ENCODE data around the gene IGF2R. TPM values are rescaled to one million over a fixed set of nuclear protein-coding genes. Genes with fewer than 3 reads are reported as not detected.

The IGF2R gene
- total RNA-seq, 1 experiment from 2014 or later = 75.3 TPM

- TF ChIP-seq CTCF (IDR thresholded peaks at IDR 0.05) (no peak), ZNF281 (CRISPR knock-in tag; IDR thresholded peaks at IDR 0.05) (no peak)
Measured at GRCh38 chr6:159960485-159960884, 8.4 kb upstream of the IGF2R start (continued).

- no peak for DNase-seq (ENCODE audit: low spot score)
- ChIA-PET CTCF (no interaction called here), POLR2A (no interaction called here)
- Mint-ChIP-seq H3K27me3 (ENCODE audit: low read depth) (peaks cover 61% of the 10 kb centered on the region), H3K9me3 (peaks cover 3% of the 10 kb centered on the region; the same call in 1 of the 2 replicates), H3K36me3 (no peaks in the 10 kb centered on the region), H3K27ac (no peak overlapping the region), H3K4me3 (no peak overlapping the region), H3K4me1 (no peaks in the 10 kb centered on the region)
- ATAC-seq = no peak
- TF ChIP-seq ZMAT4 (CRISPR knock-in tag; IDR thresholded peaks at IDR 0.05) (no peak), NFE2L1 (CRISPR knock-in tag; IDR thresholded peaks at IDR 0.05) (no peak), USF1 (CRISPR knock-in tag; IDR thresholded peaks at IDR 0.05) (no peak), ERG (CRISPR knock-in tag; IDR thresholded peaks at IDR 0.05) (no peak), AR (CRISPR knock-in tag; IDR thresholded peaks at IDR 0.05) (no peak), NR3C1 (CRISPR knock-in tag; conservative IDR thresholded peaks at IDR 0.05; ENCODE audit: low read depth) (no peak), E2F4 (CRISPR knock-in tag; IDR thresholded peaks at IDR 0.05; ENCODE audit: borderline replicate concordance, low read depth) (no peak), ZNF317 (CRISPR knock-in tag; IDR thresholded peaks at IDR 0.05; ENCODE audit: borderline replicate concordance, low read depth) (no peak)
Measured at GRCh38 chr6:159961528-159961927, 7.4 kb upstream of the IGF2R start.

- Mint-ChIP-seq H3K27me3 (ENCODE audit: low read depth) (peaks cover 67% of the 10 kb centered on the region), H3K4me1 (no peaks in the 10 kb centered on the region)
- CTCF ChIA-PET = no interaction called here
- no peak for TF ChIP-seq NR2C2 (CRISPR knock-in tag; IDR thresholded peaks at IDR 0.05)
- no peak for TF ChIP-seq ETV6 (CRISPR knock-in tag; IDR thresholded peaks at IDR 0.05)
- no peak for TF ChIP-seq RORB (CRISPR knock-in tag; IDR thresholded peaks at IDR 0.05)
- TF ChIP-seq ATF2 (CRISPR knock-in tag; IDR thresholded peaks at IDR 0.05; ENCODE audit: borderline replicate concordance, low read depth) = no peak
- no peak for TF ChIP-seq E2F5 (CRISPR knock-in tag; IDR thresholded peaks at IDR 0.05)
- TF ChIP-seq NR1H2 (CRISPR knock-in tag; IDR thresholded peaks at IDR 0.05) = no peak
- TF ChIP-seq USF1 (CRISPR knock-in tag; IDR thresholded peaks at IDR 0.05) = no peak
- no peak for TF ChIP-seq MAX (CRISPR knock-in tag; IDR thresholded peaks at IDR 0.05)
- no peak for TF ChIP-seq ZNF396 (CRISPR knock-in tag; IDR thresholded peaks at IDR 0.05; ENCODE audit: borderline replicate concordance)
Measured at GRCh38 chr6:159963111-159963510, 5.8 kb upstream of the IGF2R start.

More at GRCh38 chr6:159963111-159963510, 5.8 kb upstream of the IGF2R start:
- ATAC-seq (no peak), DNase-seq (ENCODE audit: low spot score) (no peak)
- H3K36me3 Mint-ChIP-seq = no peaks in the 10 kb centered on the region
- H3K27ac Mint-ChIP-seq = no peak overlapping the region
- peaks cover 3% of the 10 kb centered on the region; the same call in 1 of the 2 replicates for H3K9me3 Mint-ChIP-seq
- H3K4me3 Mint-ChIP-seq = no peak overlapping the region
- POLR2A ChIA-PET = no interaction called here
